OCI-LY7 (cell line): Measurements from ENCODE around the gene RFFL. TPM values are rescaled to one million over a fixed set of nuclear protein-coding genes. Genes with fewer than 3 reads are reported as not detected.

Source experiments
- BruUV-seq: library from RNA; stranded (reverse); fragments of 400-500 nt; replicated peaks from 2 replicates; lab custom pipeline; 2021; lab: Mats Ljungman, UMichigan
- CTCF ChIA-PET: fragments of 300-600 bp; sonication (Branson Sonifier 250); formaldehyde crosslinking; loops from one replicate; lab custom pipeline; 2022; ENCODE audit warnings: antibody characterized with exemption; ENCODE audit not compliant: unreplicated experiment; lab: Charles Lee
- POLR2A ChIA-PET: fragments of 300-600 bp; sonication (Branson Sonifier 250); formaldehyde crosslinking; loops from one replicate; lab custom pipeline; 2022; ENCODE audit warnings: antibody characterized with exemption; lab: Charles Lee
- DNase-seq: peaks from one replicate; pipeline ENCODE4 v3.0.0-alpha.2; 2015; ENCODE audit warnings: low spot score
- H2AFZ ChIP-seq: fragments of 200-600 bp; sonication (generic), shearing (Covaris generic); 2 replicates; pipeline ENCODE4 v1.6.1; 2014; ENCODE audit warnings: mild to moderate bottlenecking, antibody characterized with exemption, low read length, moderate library complexity
- H3K27ac ChIP-seq: fragments of 200-600 bp; sonication (generic); 2 replicates; pipeline ENCODE4 v1.5.1; 2014; ENCODE audit warnings: mixed run types, low read depth, mild to moderate bottlenecking, moderate library complexity, low read length, inconsistent platforms; ENCODE audit not compliant: poor library complexity, severe bottlenecking
- H3K36me3 ChIP-seq: fragments of 200-600 bp; sonication (generic); 2 replicates; pipeline ENCODE4 v1.6.1; 2014; ENCODE audit warnings: mild to moderate bottlenecking, antibody characterized with exemption, low read length, moderate library complexity, mixed read lengths; ENCODE audit not compliant: insufficient read depth
- H3K4me1 ChIP-seq: fragments of 200-600 bp; sonication (generic); 2 replicates; pipeline ENCODE4 v1.5.1; 2014; ENCODE audit warnings: mild to moderate bottlenecking, low read length; ENCODE audit not compliant: insufficient read depth, poor library complexity, severe bottlenecking
- H3K4me2 ChIP-seq: fragments of 200-600 bp; sonication (generic); 2 replicates; pipeline ENCODE4 v1.6.1; 2014; ENCODE audit warnings: mild to moderate bottlenecking, low read length
- H3K4me3 ChIP-seq: fragments of 200-600 bp; sonication (generic); 2 replicates; pipeline ENCODE4 v1.5.1; 2014; ENCODE audit warnings: mild to moderate bottlenecking, low read depth, low read length; ENCODE audit not compliant: poor library complexity, severe bottlenecking
- H3K79me2 ChIP-seq: fragments of 200-600 bp; sonication (generic); 2 replicates; pipeline ENCODE4 v1.6.1; 2016; ENCODE audit warnings: low read depth, mild to moderate bottlenecking, low read length, moderate library complexity, mixed read lengths; ENCODE audit not compliant: insufficient read depth
- H3K9me2 ChIP-seq: fragments of 200-600 bp; sonication (generic); 2 replicates; pipeline ENCODE4 v1.6.1; 2016; ENCODE audit warnings: mild to moderate bottlenecking, low read length, mixed read lengths; ENCODE audit not compliant: insufficient read depth
- H3K9me3 ChIP-seq: fragments of 200-600 bp; sonication (generic); 2 replicates; pipeline ENCODE4 v1.6.1; 2014; ENCODE audit warnings: mild to moderate bottlenecking, mixed run types, low read length, mixed read lengths
- H4K20me1 ChIP-seq: fragments of 200-600 bp; sonication (generic); 2 replicates; pipeline ENCODE4 v1.6.1; 2014; ENCODE audit warnings: mild to moderate bottlenecking, antibody characterized with exemption, low read length, moderate library complexity, mixed read lengths; ENCODE audit not compliant: insufficient read depth
- CTCF ChIP-seq: fragments of 200-600 bp; sonication (generic); conservative IDR thresholded peaks from 2 replicates; pipeline ENCODE4 v1.5.1; 2014; ENCODE audit warnings: mild to moderate bottlenecking, antibody characterized with exemption, low read length, moderate library complexity, mixed read lengths
- EZH2phosphoT487 ChIP-seq: fragments of 200-600 bp; sonication (generic); IDR thresholded peaks from 2 replicates; pipeline ENCODE4 v1.6.1; 2018; ENCODE audit warnings: low read depth, borderline replicate concordance, mild to moderate bottlenecking, mixed run types, antibody characterized with exemption, low read length, moderate library complexity, mixed read lengths
- intact Hi-C: fragments of 100-400 bp; cut with micrococcal nuclease; formaldehyde crosslinking; loops from one replicate; pipeline ENCODE4 v1.10.0; 2022; ENCODE audit not compliant: unreplicated experiment
- small RNA-seq: library from RNA; depleted of rRNA; stranded (forward); fragments of <200 nt; gene quantifications from one replicate; pipeline ENCODE3, GENCODE V24; 2014
- total RNA-seq, 2 experiments: library from RNA; depleted of rRNA in 1 of 2; stranded (reverse); fragments of >200 nt in 1 of 2; shearing (Covaris generic) in 1 of 2; gene quantifications; 2 replicates each; pipeline ENCODE4 v1.2.3, GENCODE V29; 2014 to 2022

The RFFL gene
- total RNA-seq, 2 experiments from 2014 or later = 15.6 to 16.1 TPM

DNA sequence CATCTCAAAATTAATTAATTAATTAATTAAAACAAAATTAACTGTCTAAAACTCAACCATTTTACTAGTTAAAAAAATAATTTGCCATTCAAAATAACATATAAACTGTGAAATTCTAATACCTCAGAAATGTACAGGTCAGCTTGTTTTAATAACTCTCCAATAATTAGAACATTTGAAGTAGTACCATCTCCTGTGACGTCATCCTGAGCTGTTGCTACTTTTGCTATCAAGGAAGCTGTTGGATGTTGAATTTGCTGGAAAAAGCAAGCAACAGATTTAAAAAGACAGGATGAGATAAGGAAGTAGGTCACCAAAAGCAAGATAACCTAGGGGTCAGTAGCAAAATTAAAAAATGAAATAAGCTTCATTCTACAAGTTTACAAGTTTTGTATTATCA lies 105.1 kb downstream of the RFFL start:
- peaks cover 20% of the 10 kb centered on the region for H3K4me1 ChIP-seq
- no peaks in the 10 kb centered on the region for H4K20me1 ChIP-seq
- no peak for TF ChIP-seq EZH2phosphoT487
- TF ChIP-seq CTCF = no peak
- intact Hi-C loops = no loop called here
- no peak overlapping the region for H3K27ac ChIP-seq
- H3K36me3 ChIP-seq = peaks cover 5% of the 10 kb centered on the region; the same call in 1 of the 2 replicates
- DNase-seq = no peak
- no peaks in the 10 kb centered on the region for H3K9me3 ChIP-seq
- H3K79me2 ChIP-seq = peaks cover 20% of the 10 kb centered on the region
- H3K4me3 ChIP-seq = no peak overlapping the region
- H3K9me2 ChIP-seq = no peaks in the 10 kb centered on the region
- ChIA-PET POLR2A (no interaction called here), CTCF (no interaction called here)
- BruUV-seq = no TSS peak
- no peak overlapping the region for H3K4me2 ChIP-seq
- no peak overlapping the region for H2AFZ ChIP-seq

Small RNAs within 50 kb of the gene (small RNA-seq; reads per million reads assigned to genes)
- gene AC004223.1 = not detected
- gene RNU6-840P = not detected

Other genes starting within 250 kb of the RFFL start
- gene CCT6B, start 102.2 kb downstream of the RFFL start, total RNA-seq (2014; rRNA removed; shearing (Covaris generic)) = 0.10 and 1.9 TPM in 2 replicates
- 2.6 and 4.4 TPM in 2 replicates for gene CCT6B, start 102.2 kb downstream of the RFFL start, total RNA-seq (2022)
- 25.0 and 41.9 TPM in 2 replicates for gene ZNF830, start 102.2 kb downstream of the RFFL start, total RNA-seq (2014; rRNA removed; shearing (Covaris generic))
- 23.0 and 25.5 TPM in 2 replicates for gene ZNF830, start 102.2 kb downstream of the RFFL start, total RNA-seq (2022)
- gene LIG3, start 83.2 kb downstream of the RFFL start, total RNA-seq (2014; rRNA removed; shearing (Covaris generic)) = 65.6 and 92.2 TPM in 2 replicates
- 67.3 and 68.6 TPM in 2 replicates for gene LIG3, start 83.2 kb downstream of the RFFL start, total RNA-seq (2022)
- 18.9 and 22.4 TPM in 2 replicates for gene RAD51D, start 56.2 kb upstream of the RFFL start, total RNA-seq (2014; rRNA removed; shearing (Covaris generic))
- gene RAD51D, start 56.2 kb upstream of the RFFL start, total RNA-seq (2022) = 35.0 and 40.6 TPM in 2 replicates
- gene FNDC8, start 57.9 kb upstream of the RFFL start, total RNA-seq (2014; rRNA removed; shearing (Covaris generic)) = not detected in 2 replicates
- gene FNDC8, start 57.9 kb upstream of the RFFL start, total RNA-seq (2022) = not detected in 2 replicates
- gene NLE1, start 78.6 kb upstream of the RFFL start, total RNA-seq (2014; rRNA removed; shearing (Covaris generic)) = 30.3 and 32.2 TPM in 2 replicates
- 26.7 and 34.1 TPM in 2 replicates for gene NLE1, start 78.6 kb upstream of the RFFL start, total RNA-seq (2022)
- gene UNC45B, start 84.1 kb upstream of the RFFL start, total RNA-seq (2014; rRNA removed; shearing (Covaris generic)) = not detected in 2 replicates
- gene UNC45B, start 84.1 kb upstream of the RFFL start, total RNA-seq (2022) = not detected in 2 replicates
- gene SLC35G3, start 130.7 kb upstream of the RFFL start, total RNA-seq (2014; rRNA removed; shearing (Covaris generic)) = not detected in 2 replicates
- not detected in 2 replicates for gene SLC35G3, start 130.7 kb upstream of the RFFL start, total RNA-seq (2022)
- 0.10 and 0.38 TPM in 2 replicates for gene SLFN5, start 179.4 kb upstream of the RFFL start, total RNA-seq (2014; rRNA removed; shearing (Covaris generic))
- 1.1 and 1.3 TPM in 2 replicates for gene SLFN5, start 179.4 kb upstream of the RFFL start, total RNA-seq (2022)